GM10847 (cell line): Measurements from ENCODE around the gene ZBTB7A.

ENCODE experiments used
- POLR2A ChIP-seq: IDR thresholded peaks from 2 replicates; pipeline ENCODE4 v1.6.1; 2011; ENCODE audit not compliant: insufficient read length; ENCODE audit errors: extremely low read depth

Gene ZBTB7A

GRCh38 chr19:4042731-4043082 is 24.0 kb downstream of the ZBTB7A start:
- TF ChIP-seq POLR2A: no peak

GRCh38 chr19:4042064-4042730 is 24.5 kb downstream of the ZBTB7A start:
- no peak for TF ChIP-seq POLR2A

GRCh38 chr19:4038661-4039423 is 27.9 kb downstream of the ZBTB7A start:
- TF ChIP-seq POLR2A: no peak

- TF ChIP-seq POLR2A: no peak
These were observed 28.6 kb downstream of the ZBTB7A start for GRCh38 chr19:4038057-4038456.

- TF ChIP-seq POLR2A: no peak
These were observed 29.3 kb downstream of the ZBTB7A start for GRCh38 chr19:4037301-4037949.

- no peak for TF ChIP-seq POLR2A
These were observed 30.0 kb downstream of the ZBTB7A start for GRCh38 chr19:4036576-4037300.

DNA sequence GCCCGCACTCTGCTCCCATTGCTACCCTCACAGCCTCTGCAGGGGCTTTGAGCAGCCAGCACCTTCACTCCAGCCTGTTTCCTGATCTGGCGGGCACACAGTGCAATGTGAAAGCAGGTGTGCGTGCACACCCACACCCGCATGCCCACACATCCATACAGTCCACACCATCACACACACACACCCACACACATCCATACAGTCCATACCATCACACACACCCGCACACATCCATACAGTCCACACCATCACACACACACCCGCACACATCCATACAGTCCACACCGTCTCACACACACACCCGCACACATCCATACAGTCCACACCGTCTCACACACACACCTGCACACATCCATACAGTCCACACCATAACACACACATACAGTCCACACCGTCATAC is 31.1 kb downstream of the ZBTB7A start:
- no peak for TF ChIP-seq POLR2A

DNA sequence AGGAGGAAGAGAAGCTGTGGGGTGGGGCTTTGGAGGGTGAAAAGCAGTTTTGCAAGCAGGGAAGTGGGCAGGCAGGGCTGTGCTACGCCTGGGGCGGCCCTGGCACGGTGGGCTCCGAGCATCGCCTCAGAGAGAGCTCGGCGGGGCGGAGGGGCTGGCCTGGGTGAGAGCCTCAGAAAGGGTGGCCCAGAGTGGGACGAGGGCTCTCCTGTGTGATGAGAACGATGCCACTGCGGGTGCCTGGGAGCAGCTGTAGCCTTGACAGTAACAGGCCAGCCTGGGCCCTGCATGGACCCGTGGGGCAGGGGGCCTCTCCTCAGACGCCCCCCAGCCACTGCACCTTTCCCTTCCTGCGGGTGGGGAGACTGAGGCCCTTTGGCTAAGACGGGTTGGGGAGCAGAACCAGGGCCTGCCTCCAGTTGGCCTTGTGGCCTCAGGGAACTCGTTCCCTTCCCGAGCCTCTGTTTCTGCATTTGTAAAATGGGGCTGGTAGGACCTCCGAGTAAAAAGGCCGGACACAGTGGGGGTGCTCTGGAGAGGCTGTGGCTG is 31.6 kb downstream of the ZBTB7A start:
- no peak for TF ChIP-seq POLR2A

- TF ChIP-seq POLR2A: no peak
These were observed 32.4 kb downstream of the ZBTB7A start for GRCh38 chr19:4034048-4035017.

- no peak for TF ChIP-seq POLR2A
These were observed 33.4 kb downstream of the ZBTB7A start for GRCh38 chr19:4033028-4033956.

DNA sequence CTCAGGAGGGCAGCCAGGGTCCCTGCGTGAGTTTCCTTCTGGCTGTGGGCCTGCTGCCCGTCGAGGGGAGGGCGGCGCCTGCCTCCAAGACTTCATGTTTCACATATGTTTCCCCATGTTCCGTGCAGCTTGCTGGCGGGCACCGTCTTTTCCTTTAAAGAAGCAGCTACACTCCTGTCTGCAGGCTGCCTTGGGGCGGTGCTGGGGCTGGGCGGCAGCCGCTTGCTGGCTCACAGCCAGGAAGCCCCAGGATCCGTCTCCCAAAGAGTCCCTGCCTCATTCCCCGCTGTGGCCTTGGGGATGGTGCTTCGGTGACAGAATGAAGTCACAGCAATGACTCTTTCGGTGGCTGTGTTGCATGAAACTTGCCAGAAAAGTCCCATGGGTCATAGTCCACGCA is 34.3 kb downstream of the ZBTB7A start:
- TF ChIP-seq POLR2A: no peak

DNA sequence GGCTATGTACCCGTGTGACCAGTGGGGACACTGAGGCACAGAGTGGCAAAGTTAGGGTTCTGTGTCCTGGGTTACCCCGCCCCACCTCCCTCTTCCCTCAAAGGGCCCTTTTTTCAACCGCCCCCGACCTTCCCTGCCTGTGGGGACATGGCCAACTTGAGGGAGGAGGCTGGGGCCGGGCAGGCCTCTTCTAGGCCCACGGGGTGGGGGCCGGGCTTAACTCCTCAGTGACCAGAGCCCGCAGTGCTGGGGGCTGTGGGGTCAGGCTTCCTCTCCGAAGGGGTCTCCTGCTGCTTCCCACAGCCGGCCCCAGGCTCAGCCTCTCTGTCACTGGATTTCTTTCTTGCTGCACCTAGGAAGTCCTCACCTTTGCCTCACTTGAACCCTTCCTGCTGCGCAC is 35.3 kb downstream of the ZBTB7A start:
- no peak for TF ChIP-seq POLR2A

GRCh38 chr19:4030981-4031380 is 35.7 kb downstream of the ZBTB7A start:
- TF ChIP-seq POLR2A: no peak

DNA sequence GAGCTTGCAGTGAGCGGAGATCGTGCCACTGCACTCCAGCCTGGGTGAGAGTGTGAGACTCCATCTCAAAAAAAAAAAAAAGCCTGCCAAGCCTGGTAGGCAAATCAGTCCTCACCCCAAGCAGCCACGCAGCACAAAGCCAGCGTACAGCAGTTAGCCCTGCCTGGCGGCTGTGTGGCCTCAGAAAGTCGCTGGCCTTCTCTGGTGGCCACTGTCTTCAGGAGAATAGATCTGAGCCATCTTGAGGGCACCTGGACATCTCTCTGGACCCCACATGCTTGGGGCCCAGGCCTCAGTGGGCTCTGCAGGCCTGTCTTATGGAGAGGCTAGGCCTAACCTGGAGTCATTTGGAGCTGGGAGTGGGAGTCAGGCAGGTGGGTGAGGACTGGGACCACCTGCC is 36.1 kb downstream of the ZBTB7A start:
- no peak for TF ChIP-seq POLR2A

GRCh38 chr19:4029247-4029614 is 37.5 kb downstream of the ZBTB7A start:
- TF ChIP-seq POLR2A: no peak
